Activated CD4-positive, alpha-beta T cell treated with anti-CD3 and anti-CD28 coated beads for 4 hours (primary cell): ENCODE measurements around the gene P4HTM.
"Not testable (repeated sequence)": the region's sequence is repeated elsewhere in the genome, so short reads cannot be mapped to it uniquely, and the experiment has no call there.

ENCODE experiments used
- DNase-seq, 2 donors: peaks; one replicate each; pipeline ENCODE4 v3.0.0-alpha.2; 2020

Gene P4HTM

GRCh38 chr3:48984663-48985062 lies 5.4 kb upstream of the P4HTM start:
- DNase-seq, result no peak

- no peak for DNase-seq
Observed at GRCh38 chr3:48985831-48986376, 4.1 kb upstream of the P4HTM start.

- no peak for DNase-seq
Observed at GRCh38 chr3:48989126-48989795, 780 bp upstream of the P4HTM start.

- peak in 1 of 2 donors; percentile 25 for DNase-seq
Observed at GRCh38 chr3:48990636-48991469, 812 bp downstream of the P4HTM start.

- no peak for DNase-seq
Observed at GRCh38 chr3:48991851-48992545, 2.0 kb downstream of the P4HTM start.

GRCh38 chr3:48993834-48994233 lies 3.8 kb downstream of the P4HTM start:
- no peak for DNase-seq

GRCh38 chr3:48996640-48997039 lies 6.6 kb downstream of the P4HTM start:
- DNase-seq, result no peak

GRCh38 chr3:48997102-48997635 lies 7.1 kb downstream of the P4HTM start:
- no peak for DNase-seq

- no peak for DNase-seq
Observed at GRCh38 chr3:48997714-48998637, 7.9 kb downstream of the P4HTM start.

GRCh38 chr3:48999085-48999858 lies 9.2 kb downstream of the P4HTM start:
- no peak for DNase-seq

GRCh38 chr3:49001155-49001554 lies 11.1 kb downstream of the P4HTM start:
- DNase-seq, result no peak

GRCh38 chr3:49004352-49005302 lies 14.6 kb downstream of the P4HTM start:
- no peak for DNase-seq

GRCh38 chr3:49005303-49005680 lies 15.3 kb downstream of the P4HTM start:
- DNase-seq, result no peak

GRCh38 chr3:49005998-49006397 lies 16.0 kb downstream of the P4HTM start:
- no peak for DNase-seq

GRCh38 chr3:49006408-49007067 lies 16.5 kb downstream of the P4HTM start:
- DNase-seq, result no peak

GRCh38 chr3:49007068-49007770 lies 17.2 kb downstream of the P4HTM start, which contains the start of gene WDR6:
TSS of gene WDR6 (plus strand) at chr3:49007391. CDS start at chr3:49007432, 41 bp downstream.
- DNase-seq, result peak; percentile 96 to 97

GRCh38 chr3:49007771-49008528 lies 17.9 kb downstream of the P4HTM start:
- DNase-seq, result peak; percentile 93 to 95

- DNase-seq, result not testable (repeated sequence)
Observed at GRCh38 chr3:49008627-49009026, 18.6 kb downstream of the P4HTM start.
